ENCODE results near the gene PCDHA10.
"Not testable (repeated sequence)": the region's sequence is repeated elsewhere in the genome, so short reads cannot be mapped to it uniquely, and the experiment has no call there.

DNA sequence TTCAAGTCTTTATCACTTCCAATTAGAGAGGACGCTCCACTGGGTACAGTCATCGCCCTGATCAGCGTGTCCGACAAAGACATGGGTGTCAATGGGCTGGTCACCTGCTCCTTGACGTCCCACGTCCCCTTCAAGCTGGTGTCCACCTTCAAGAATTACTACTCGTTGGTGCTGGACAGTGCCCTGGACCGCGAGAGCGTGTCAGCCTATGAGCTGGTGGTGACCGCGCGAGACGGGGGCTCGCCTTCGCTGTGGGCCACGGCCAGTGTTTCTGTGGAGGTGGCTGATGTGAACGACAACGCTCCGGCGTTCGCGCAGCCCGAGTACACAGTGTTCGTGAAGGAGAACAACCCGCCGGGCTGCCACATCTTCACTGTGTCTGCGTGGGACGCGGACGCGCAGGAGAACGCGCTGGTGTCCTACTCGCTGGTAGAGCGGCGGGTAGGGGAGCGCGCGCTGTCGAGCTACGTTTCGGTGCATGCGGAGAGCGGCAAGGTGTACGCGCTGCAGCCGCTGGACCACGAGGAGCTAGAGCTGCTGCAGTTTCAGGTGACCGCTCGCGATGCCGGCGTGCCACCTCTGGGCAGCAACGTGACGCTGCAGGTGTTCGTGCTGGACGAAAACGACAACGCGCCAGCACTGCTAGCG, 47.3 kb upstream of the PCDHA10 start:
- TF ChIP-seq EZH2 (IDR thresholded peaks at IDR 0.05; ENCODE audit: borderline replicate concordance, low read length), result not testable (repeated sequence)
- TF ChIP-seq, protein P1, sequence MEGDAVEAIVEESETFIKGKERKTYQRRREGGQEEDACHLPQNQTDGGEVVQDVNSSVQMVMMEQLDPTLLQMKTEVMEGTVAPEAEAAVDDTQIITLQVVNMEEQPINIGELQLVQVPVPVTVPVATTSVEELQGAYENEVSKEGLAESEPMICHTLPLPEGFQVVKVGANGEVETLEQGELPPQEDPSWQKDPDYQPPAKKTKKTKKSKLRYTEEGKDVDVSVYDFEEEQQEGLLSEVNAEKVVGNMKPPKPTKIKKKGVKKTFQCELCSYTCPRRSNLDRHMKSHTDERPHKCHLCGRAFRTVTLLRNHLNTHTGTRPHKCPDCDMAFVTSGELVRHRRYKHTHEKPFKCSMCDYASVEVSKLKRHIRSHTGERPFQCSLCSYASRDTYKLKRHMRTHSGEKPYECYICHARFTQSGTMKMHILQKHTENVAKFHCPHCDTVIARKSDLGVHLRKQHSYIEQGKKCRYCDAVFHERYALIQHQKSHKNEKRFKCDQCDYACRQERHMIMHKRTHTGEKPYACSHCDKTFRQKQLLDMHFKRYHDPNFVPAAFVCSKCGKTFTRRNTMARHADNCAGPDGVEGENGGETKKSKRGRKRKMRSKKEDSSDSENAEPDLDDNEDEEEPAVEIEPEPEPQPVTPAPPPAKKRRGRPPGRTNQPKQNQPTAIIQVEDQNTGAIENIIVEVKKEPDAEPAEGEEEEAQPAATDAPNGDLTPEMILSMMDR (IDR thresholded peaks at IDR 0.05; ENCODE audit: low read length), result not testable (repeated sequence)

Data from OCI-LY1 (cell line).